22Rv1 (cell line): ENCODE measurements around the gene PLXNA4.

Source experiments
- ZFX ChIP-seq: fragments of 450-650 bp; IDR thresholded peaks from 2 replicates; pipeline ENCODE4 v1.6.1; 2017; ENCODE audit warnings: antibody characterized with exemption, borderline replicate concordance
- TF ChIP-seq, protein P1 (sequence below): fragments of 450-650 bp; IDR thresholded peaks from 2 replicates; pipeline ENCODE4 v1.5.1; 2017; ENCODE audit warnings: mild to moderate bottlenecking

- TF ChIP-seq, protein P1, sequence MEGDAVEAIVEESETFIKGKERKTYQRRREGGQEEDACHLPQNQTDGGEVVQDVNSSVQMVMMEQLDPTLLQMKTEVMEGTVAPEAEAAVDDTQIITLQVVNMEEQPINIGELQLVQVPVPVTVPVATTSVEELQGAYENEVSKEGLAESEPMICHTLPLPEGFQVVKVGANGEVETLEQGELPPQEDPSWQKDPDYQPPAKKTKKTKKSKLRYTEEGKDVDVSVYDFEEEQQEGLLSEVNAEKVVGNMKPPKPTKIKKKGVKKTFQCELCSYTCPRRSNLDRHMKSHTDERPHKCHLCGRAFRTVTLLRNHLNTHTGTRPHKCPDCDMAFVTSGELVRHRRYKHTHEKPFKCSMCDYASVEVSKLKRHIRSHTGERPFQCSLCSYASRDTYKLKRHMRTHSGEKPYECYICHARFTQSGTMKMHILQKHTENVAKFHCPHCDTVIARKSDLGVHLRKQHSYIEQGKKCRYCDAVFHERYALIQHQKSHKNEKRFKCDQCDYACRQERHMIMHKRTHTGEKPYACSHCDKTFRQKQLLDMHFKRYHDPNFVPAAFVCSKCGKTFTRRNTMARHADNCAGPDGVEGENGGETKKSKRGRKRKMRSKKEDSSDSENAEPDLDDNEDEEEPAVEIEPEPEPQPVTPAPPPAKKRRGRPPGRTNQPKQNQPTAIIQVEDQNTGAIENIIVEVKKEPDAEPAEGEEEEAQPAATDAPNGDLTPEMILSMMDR = peak; percentile 32
- no peak for TF ChIP-seq ZFX
These were observed 38.4 kb upstream of the PLXNA4 start for GRCh38 chr7:132614428-132615318.
